Activated CD8-positive, alpha-beta memory T cell treated with anti-CD3 and anti-CD28 coated beads, Interleukin-2, amount 50 U/mL, for 1 hour (primary cell): Measurements from ENCODE around the gene OGG1.
"Not testable (repeated sequence)": the region's sequence is repeated elsewhere in the genome, so short reads cannot be mapped to it uniquely, and the experiment has no call there.

Source experiments
- DNase-seq: peaks from one replicate; pipeline ENCODE4 v3.0.0-alpha.2; 2020; ENCODE audit errors: extremely low read depth

OGG1 gene

GRCh38 chr3:9765865-9766264 lies 16.1 kb downstream of the OGG1 start:
- DNase-seq: no peak

GRCh38 chr3:9767418-9767817 lies 17.7 kb downstream of the OGG1 start:
- DNase-seq: no peak

- DNase-seq: no peak
These were observed 18.5 kb downstream of the OGG1 start for GRCh38 chr3:9768141-9768775.

- no peak for DNase-seq
These were observed 19.3 kb downstream of the OGG1 start for GRCh38 chr3:9769012-9769411.

GRCh38 chr3:9769426-9770275 lies 19.9 kb downstream of the OGG1 start, which contains the start of gene CAMK1:
CAMK1 (minus strand) TSS chr3:9769947; CDS start chr3:9767749, 2,198 bp downstream.
- DNase-seq: no peak

GRCh38 chr3:9770276-9770812 lies 20.6 kb downstream of the OGG1 start:
- no peak for DNase-seq

- DNase-seq: not testable (repeated sequence)
These were observed 21.3 kb downstream of the OGG1 start for GRCh38 chr3:9771007-9771406.

- no peak for DNase-seq
These were observed 27.3 kb downstream of the OGG1 start for GRCh38 chr3:9776896-9777693.

GRCh38 chr3:9777694-9778021 lies 27.9 kb downstream of the OGG1 start:
- DNase-seq: no peak

GRCh38 chr3:9778143-9779074 lies 28.7 kb downstream of the OGG1 start:
- no peak for DNase-seq

- DNase-seq: no peak
These were observed 29.4 kb downstream of the OGG1 start for GRCh38 chr3:9779075-9779593.

GRCh38 chr3:9779721-9780457 lies 30.1 kb downstream of the OGG1 start:
- DNase-seq: no peak

- no peak for DNase-seq
These were observed 30.7 kb downstream of the OGG1 start for GRCh38 chr3:9780458-9780812.

- no peak for DNase-seq
These were observed 31.2 kb downstream of the OGG1 start for GRCh38 chr3:9780910-9781309.

- DNase-seq: no peak
These were observed 31.8 kb downstream of the OGG1 start for GRCh38 chr3:9781551-9781950.

GRCh38 chr3:9781978-9782603 lies 32.3 kb downstream of the OGG1 start:
- no peak for DNase-seq

- DNase-seq: no peak
These were observed 33.0 kb downstream of the OGG1 start for GRCh38 chr3:9782770-9783169.

- DNase-seq: no peak
These were observed 34.2 kb downstream of the OGG1 start for GRCh38 chr3:9783954-9784353.

GRCh38 chr3:9784965-9785364 lies 35.2 kb downstream of the OGG1 start:
- DNase-seq: no peak

- DNase-seq: no peak
These were observed 35.9 kb downstream of the OGG1 start for GRCh38 chr3:9785602-9786001.
